IPS-11a (cell line): ENCODE measurements around the gene KANK4.

Experiments used
- H3K4me3 ChIP-seq: one replicate; pipeline ENCODE4 v1.5.1; 2013; ENCODE audit warnings: low read depth, low read length, control low read depth

The KANK4 gene

GRCh38 chr1:62307895-62308492, 11.2 kb downstream of the KANK4 start:
- H3K4me3 ChIP-seq, result no peak overlapping the region

GRCh38 chr1:62307446-62307845, 11.8 kb downstream of the KANK4 start:
- no peak overlapping the region for H3K4me3 ChIP-seq

- H3K4me3 ChIP-seq, result no peak overlapping the region
These were observed 13.2 kb downstream of the KANK4 start for GRCh38 chr1:62306065-62306464.

GRCh38 chr1:62304975-62305374, 14.3 kb downstream of the KANK4 start:
- H3K4me3 ChIP-seq, result no peak overlapping the region

GRCh38 chr1:62304515-62304914, 14.7 kb downstream of the KANK4 start:
- no peak overlapping the region for H3K4me3 ChIP-seq

GRCh38 chr1:62301726-62302390, 17.4 kb downstream of the KANK4 start:
- H3K4me3 ChIP-seq, result no peak overlapping the region

- no peak overlapping the region for H3K4me3 ChIP-seq
These were observed 19.6 kb downstream of the KANK4 start for GRCh38 chr1:62299426-62300200.

- H3K4me3 ChIP-seq, result no peak overlapping the region
These were observed 23.2 kb downstream of the KANK4 start for GRCh38 chr1:62295921-62296491.

GRCh38 chr1:62294261-62294660, 25.0 kb downstream of the KANK4 start:
- no peak overlapping the region for H3K4me3 ChIP-seq

GRCh38 chr1:62288662-62289061, 30.6 kb downstream of the KANK4 start:
- no peak overlapping the region for H3K4me3 ChIP-seq

- no peak overlapping the region for H3K4me3 ChIP-seq
These were observed 31.0 kb downstream of the KANK4 start for GRCh38 chr1:62288224-62288623.

GRCh38 chr1:62286786-62287224, 32.4 kb downstream of the KANK4 start:
- no peak overlapping the region for H3K4me3 ChIP-seq

- H3K4me3 ChIP-seq, result no peak overlapping the region
These were observed 33.0 kb downstream of the KANK4 start for GRCh38 chr1:62285984-62286785.

GRCh38 chr1:62285440-62285839, 33.8 kb downstream of the KANK4 start:
- H3K4me3 ChIP-seq, result no peak overlapping the region

- H3K4me3 ChIP-seq, result no peak overlapping the region
These were observed 35.2 kb downstream of the KANK4 start for GRCh38 chr1:62283986-62284385.

GRCh38 chr1:62282909-62283755, 36.1 kb downstream of the KANK4 start:
- no peak overlapping the region for H3K4me3 ChIP-seq

- no peak overlapping the region for H3K4me3 ChIP-seq
These were observed 37.2 kb downstream of the KANK4 start for GRCh38 chr1:62281922-62282555.

GRCh38 chr1:62280960-62281465, 38.2 kb downstream of the KANK4 start:
- H3K4me3 ChIP-seq, result no peak overlapping the region

- H3K4me3 ChIP-seq, result no peak overlapping the region
These were observed 39.1 kb downstream of the KANK4 start for GRCh38 chr1:62280150-62280549.
